ENCODE data around the gene ZNF367. TPM values are rescaled to one million over a fixed set of nuclear protein-coding genes. Genes with fewer than 3 reads are reported as not detected.

The ZNF367 gene
- total and polyA plus RNA-seq, 2 donors (not counting 3 experiments of a cell fraction or from before 2014, with no cell fraction given), result 1.7 to 10.0 TPM

- Histone ChIP-seq H3K9me3 (replicated peaks; ENCODE audit: control insufficient read depth, insufficient read depth, low read length) (no peaks in the 10 kb centered on the region), H3K79me2 (ENCODE audit: control insufficient read depth, insufficient read depth, low read length) (no peaks in the 10 kb centered on the region), H3K4me2 (ENCODE audit: insufficient read depth, low read length) (no peak overlapping the region), H3K27ac (ENCODE audit: insufficient read depth, low read depth, low read length) (no peak overlapping the region), H3K9me1 (replicated peaks; ENCODE audit: control insufficient read depth, extremely low read depth, insufficient read depth, low read length) (no peaks in the 10 kb centered on the region), H2AFZ (ENCODE audit: low read depth, low read length) (no peak overlapping the region), H3K36me3 (ENCODE audit: control insufficient read depth in 2 of 2, extremely low read depth in 1 of 2, insufficient read depth in 2 of 2, low read length in 2 of 2) (no peaks in the 10 kb centered on the region), H3K4me1 (ENCODE audit: control insufficient read depth, extremely low read depth, insufficient read depth, low read length) (no peaks in the 10 kb centered on the region), H3K27me3 (ENCODE audit: control insufficient read depth in 2 of 2, insufficient read depth in 2 of 2, low read length in 2 of 2) (no peaks in the 10 kb centered on the region), H4K20me1 (replicated peaks; ENCODE audit: control insufficient read depth, extremely low read depth, insufficient read depth, low read length) (no peaks in the 10 kb centered on the region), H3K4me3 (replicated peaks in 1 of 3; ENCODE audit: insufficient read depth in 1 of 3, low read depth in 1 of 3, low read length in 3 of 3) (no peak overlapping the region), H3K9ac (replicated peaks; ENCODE audit: extremely low read depth, insufficient read depth, low read length) (no peak overlapping the region)
- ChIA-PET POLR2A (no interaction called here), CTCF (interaction anchor here (1.1 to 1.9 kb wide), 3 partner anchors 14 to 25 kb away, joined by 3 to 6 read pairs (median 5); partner anchors contain the start of gene HABP4)
- no peak for FAIRE-seq
- TF ChIP-seq MYC (IDR thresholded peaks at IDR 0.05; ENCODE audit: low read depth, low read length) (no peak), MAX (IDR thresholded peaks at IDR 0.05; ENCODE audit: insufficient read depth, insufficient read length) (no peak), CTCF (IDR thresholded peaks at IDR 0.05; ENCODE audit: extremely low read depth in 1 of 2, insufficient read depth in 1 of 2, low read depth in 1 of 2, low read length in 2 of 2) (no peak), FOS (IDR thresholded peaks at IDR 0.05; ENCODE audit: borderline replicate concordance, insufficient read depth, low read length) (no peak), POLR2A (IDR thresholded peaks at IDR 0.05; ENCODE audit: low read depth, low read length) (no peak), POLR2AphosphoS5 (IDR thresholded peaks at IDR 0.05; ENCODE audit: insufficient read depth, low read depth, low read length) (no peak), EZH2 (IDR thresholded peaks at IDR 0.05; ENCODE audit: borderline replicate concordance, low read depth, low read length, severe bottlenecking) (no peak), GATA2 (IDR thresholded peaks at IDR 0.05; ENCODE audit: insufficient read depth, insufficient read length, low read depth, low read length) (no peak), JUN (IDR thresholded peaks at IDR 0.05; ENCODE audit: borderline replicate concordance, insufficient read depth, insufficient read length, low read depth) (no peak)
- BruUV-seq (replicated peaks), result no TSS peak
- no peak for DNase-seq (ENCODE audit: low read depth, low spot score)
- intact Hi-C loops (cut with micrococcal nuclease) (no loop called here), dilution Hi-C loops (cut with MboI; ENCODE audit: extremely low pct_ligation_motif_present, low sequenced_read_pairs) (no loop called here)
Measured at GRCh38 chr9:96436063-96436455, 17.9 kb upstream of the ZNF367 start.

Data from endothelial cell of umbilical vein (primary cell).